SK-N-SH (cell line): ENCODE measurements around the gene PNCK.

Experiments used
- EZH2phosphoT487 ChIP-seq: fragments of 200-600 bp; sonication (generic); IDR thresholded peaks from 2 replicates; pipeline ENCODE4 v1.6.1; 2017; ENCODE audit warnings: low read depth, mixed run types, mild to moderate bottlenecking, antibody characterized with exemption, moderate library complexity, borderline replicate concordance
- FOXM1 ChIP-seq: IDR thresholded peaks from 2 replicates; pipeline ENCODE4 v1.4.0; 2012; ENCODE audit warnings: low read depth, mild to moderate bottlenecking
- JUND ChIP-seq: IDR thresholded peaks from 2 replicates; pipeline ENCODE4 v1.4.0; 2012
- MEF2A ChIP-seq: IDR thresholded peaks from 2 replicates; pipeline ENCODE4 v1.4.0; 2012; ENCODE audit warnings: low read depth, borderline replicate concordance
- USF2 ChIP-seq: fragments of 150-350 bp; IDR thresholded peaks from 2 replicates; pipeline ENCODE4 v1.6.1; 2017; ENCODE audit warnings: antibody characterized with exemption, low read length, low read depth, borderline replicate concordance
- TF ChIP-seq, protein P1 (sequence below): IDR thresholded peaks from 2 replicates; pipeline ENCODE4 v1.4.0; 2012; ENCODE audit warnings: low read depth, borderline replicate concordance

GRCh38 chrX:153653556-153653955 is 20.1 kb downstream of the PNCK start:
- TF ChIP-seq EZH2phosphoT487 (no peak), USF2 (no peak), FOXM1 (no peak), JUND (no peak), MEF2A (no peak)
- TF ChIP-seq, protein P1, sequence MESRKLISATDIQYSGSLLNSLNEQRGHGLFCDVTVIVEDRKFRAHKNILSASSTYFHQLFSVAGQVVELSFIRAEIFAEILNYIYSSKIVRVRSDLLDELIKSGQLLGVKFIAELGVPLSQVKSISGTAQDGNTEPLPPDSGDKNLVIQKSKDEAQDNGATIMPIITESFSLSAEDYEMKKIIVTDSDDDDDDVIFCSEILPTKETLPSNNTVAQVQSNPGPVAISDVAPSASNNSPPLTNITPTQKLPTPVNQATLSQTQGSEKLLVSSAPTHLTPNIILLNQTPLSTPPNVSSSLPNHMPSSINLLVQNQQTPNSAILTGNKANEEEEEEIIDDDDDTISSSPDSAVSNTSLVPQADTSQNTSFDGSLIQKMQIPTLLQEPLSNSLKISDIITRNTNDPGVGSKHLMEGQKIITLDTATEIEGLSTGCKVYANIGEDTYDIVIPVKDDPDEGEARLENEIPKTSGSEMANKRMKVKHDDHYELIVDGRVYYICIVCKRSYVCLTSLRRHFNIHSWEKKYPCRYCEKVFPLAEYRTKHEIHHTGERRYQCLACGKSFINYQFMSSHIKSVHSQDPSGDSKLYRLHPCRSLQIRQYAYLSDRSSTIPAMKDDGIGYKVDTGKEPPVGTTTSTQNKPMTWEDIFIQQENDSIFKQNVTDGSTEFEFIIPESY = no peak
